SK-N-SH (cell line): Measurements from ENCODE around the gene FBXO15. TPM values are rescaled to one million over a fixed set of nuclear protein-coding genes. Genes with fewer than 3 reads are reported as not detected.

ENCODE experiments used
- CTCF ChIA-PET: fragments of 300-600, 350-600 bp; formaldehyde crosslinking; extraction: SDS; loops from one replicate; lab custom pipeline; 2021; lab: Yijun Ruan, JAX
- POLR2A ChIA-PET: fragments of 350-600 bp; sonication (Branson Sonifier 250); formaldehyde crosslinking; extraction: SDS; loops from one replicate; lab custom pipeline; 2020; ENCODE audit warnings: antibody characterized with exemption, inconsistent platforms; lab: Yijun Ruan, JAX
- DNase-seq: peaks from one replicate; pipeline ENCODE4 v3.0.0; 2012
- H2AFZ ChIP-seq: fragments of 200-600 bp; sonication (generic); 2 replicates; pipeline ENCODE4 v1.8.1; 2016; ENCODE audit warnings: antibody characterized with exemption, mild to moderate bottlenecking, low read depth
- H3F3A ChIP-seq: fragments of 200-600 bp; sonication (generic); replicated peaks from 2 replicates; pipeline ENCODE3; 2016; ENCODE audit warnings: antibody characterized with exemption, mild to moderate bottlenecking; ENCODE audit not compliant: insufficient read depth
- H3K27ac ChIP-seq, 2 experiments: fragments of 200-500 bp in 1 of 2; fragments of 200-600 bp in 1 of 2; sonication (Bioruptor generic) in 1 of 2; sonication (generic), shearing (Covaris generic) in 1 of 2; 2 replicates each; pipeline versions ENCODE4 v1.5.1 to v1.6.1; 2014 to 2016; ENCODE audit warnings: low read depth in 2 of 2, inconsistent platforms in 1 of 2, low read length in 1 of 2, mild to moderate bottlenecking in 1 of 2, mixed read lengths in 1 of 2
- H3K27me3 ChIP-seq: fragments of 200-600 bp; sonication (generic), shearing (Covaris generic); 2 replicates; pipeline ENCODE4 v1.6.1; 2016; ENCODE audit warnings: mixed run types; ENCODE audit not compliant: insufficient read depth
- H3K36me3 ChIP-seq, 2 experiments: fragments of 200-500 bp in 1 of 2; fragments of 200-600 bp in 1 of 2; sonication (Bioruptor generic) in 1 of 2; sonication (generic) in 1 of 2; replicated peaks in 1 of 2; 2 replicates each; pipeline versions ENCODE3 to v1.5.1; 2014 to 2016; ENCODE audit warnings: low read length in 1 of 2, mild to moderate bottlenecking in 1 of 2; ENCODE audit not compliant: insufficient read depth in 2 of 2, control insufficient read depth in 1 of 2
- H3K4me1 ChIP-seq, 2 experiments: fragments of 200-500 bp in 1 of 2; fragments of 200-600 bp in 1 of 2; sonication (Bioruptor generic) in 1 of 2; sonication (generic), shearing (Covaris generic) in 1 of 2; 2 replicates each; pipeline versions ENCODE4 v1.5.1 to v1.6.1; 2014 to 2016; ENCODE audit warnings: low read depth in 1 of 2, low read length in 1 of 2, mixed run types in 1 of 2; ENCODE audit not compliant: insufficient read depth in 2 of 2, control insufficient read depth in 1 of 2
- H3K4me2 ChIP-seq: fragments of 200-600 bp; sonication (generic), shearing (Covaris generic); 2 replicates; pipeline ENCODE4 v1.6.1; 2017; ENCODE audit warnings: mixed run types
- H3K4me3 ChIP-seq, 2 experiments: fragments of 200-500 bp in 1 of 2; fragments of 200-600 bp in 1 of 2; sonication (Bioruptor generic) in 1 of 2; sonication (generic), shearing (Covaris generic) in 1 of 2; 2 replicates each; pipeline versions ENCODE4 v1.5.1 to v1.8.1; 2014 to 2016; ENCODE audit warnings: low read depth in 2 of 2, inconsistent platforms in 1 of 2, low read length in 1 of 2, mild to moderate bottlenecking in 1 of 2, mixed read lengths in 1 of 2, moderate library complexity in 1 of 2
- H3K79me2 ChIP-seq: fragments of 200-600 bp; sonication (generic); 2 replicates; pipeline ENCODE4 v1.8.1; 2017; ENCODE audit warnings: mild to moderate bottlenecking; ENCODE audit not compliant: insufficient read depth
- H3K9ac ChIP-seq: fragments of 200-600 bp; sonication (generic); 2 replicates; pipeline ENCODE4 v1.6.1; 2017; ENCODE audit warnings: mixed run types
- H3K9me2 ChIP-seq: fragments of 200-600 bp; sonication (generic); 2 replicates; pipeline ENCODE4 v1.6.1; 2017; ENCODE audit warnings: mixed run types
- H3K9me3 ChIP-seq: fragments of 200-600 bp; sonication (generic); 2 replicates; pipeline ENCODE4 v1.6.1; 2017; ENCODE audit warnings: mixed run types, mild to moderate bottlenecking, moderate library complexity
- H4K20me1 ChIP-seq: fragments of 200-600 bp; sonication (generic); 2 replicates; pipeline ENCODE4 v1.6.1; 2017; ENCODE audit warnings: mild to moderate bottlenecking, mixed run types; ENCODE audit not compliant: insufficient read depth
- CTCF ChIP-seq: fragments of 200-600 bp; sonication (generic); IDR thresholded peaks from 2 replicates; pipeline ENCODE4 v1.6.1; 2017; ENCODE audit warnings: antibody characterized with exemption, mild to moderate bottlenecking, moderate library complexity
- ELF1 ChIP-seq: IDR thresholded peaks from 2 replicates; pipeline ENCODE4 v1.4.0; 2012
- EP300 ChIP-seq, 2 experiments: IDR thresholded peaks; 2 replicates each; pipeline versions ENCODE4 v1.4.0 to v1.6.1; 2012; ENCODE audit warnings: borderline replicate concordance in 1 of 2, low read depth in 1 of 2, low read length in 1 of 2
- FOSL2 ChIP-seq: IDR thresholded peaks from 2 replicates; pipeline ENCODE4 v1.4.0; 2012; ENCODE audit warnings: low read depth, mild to moderate bottlenecking, moderate library complexity, borderline replicate concordance
- GABPA ChIP-seq: IDR thresholded peaks from 2 replicates; pipeline ENCODE4 v1.4.0; 2012; ENCODE audit warnings: low read depth, mild to moderate bottlenecking
- GATA2 ChIP-seq: sonication (generic); formaldehyde crosslinking; IDR thresholded peaks from 2 replicates; pipeline ENCODE4 v1.5.0; 2020; ENCODE audit warnings: mild to moderate bottlenecking, missing genetic modification reagents
- MXI1 ChIP-seq: IDR thresholded peaks from 2 replicates; pipeline ENCODE4 v1.6.1; 2012; ENCODE audit warnings: mild to moderate bottlenecking, low read depth, low read length, improper control_type of control experiment
- NFIC ChIP-seq: IDR thresholded peaks from 2 replicates; pipeline ENCODE4 v1.4.0; 2012; ENCODE audit warnings: borderline replicate concordance
- PBX3 ChIP-seq: IDR thresholded peaks from 2 replicates; pipeline ENCODE4; 2012
- POLR2AphosphoS5 ChIP-seq: IDR thresholded peaks from 2 replicates; pipeline ENCODE4 v1.6.1; 2012; ENCODE audit warnings: low read depth, low read length
- RFX5 ChIP-seq: IDR thresholded peaks from 2 replicates; pipeline ENCODE4 v1.6.1; 2012; ENCODE audit warnings: mild to moderate bottlenecking, improper control_type of control experiment, low read length
- SIN3A ChIP-seq: IDR thresholded peaks from 2 replicates; pipeline ENCODE4 v1.6.1; 2012; ENCODE audit warnings: low read depth, mild to moderate bottlenecking, low read length, moderate library complexity, borderline replicate concordance
- SMC3 ChIP-seq: IDR thresholded peaks from 2 replicates; pipeline ENCODE4 v1.6.1; 2012; ENCODE audit warnings: low read depth, low read length, improper control_type of control experiment
- TCF12 ChIP-seq: IDR thresholded peaks from 2 replicates; pipeline ENCODE4 v1.4.0; 2012
- TEAD4 ChIP-seq: IDR thresholded peaks from 2 replicates; pipeline ENCODE4 v1.4.0; 2012; ENCODE audit warnings: mild to moderate bottlenecking, borderline replicate concordance; ENCODE audit not compliant: insufficient read depth
- WGBS: methylation state at CpG from one replicate; pipeline ENCODE4 v1.1.6; 2017; ENCODE audit warnings: low lambda C conversion rate; 5-methylcytosine and 5-hydroxymethylcytosine counted together
- polyA plus RNA-seq, 3 experiments: library from polyadenylated mRNA; depleted of rRNA; stranded (reverse); fragments of >200 nt; gene quantifications; 2 replicates each; pipeline ENCODE4 v1.2.3, GENCODE V29; 2012
- TF ChIP-seq, protein P1 (sequence below): IDR thresholded peaks from 2 replicates; pipeline ENCODE4 v1.4.0; 2012; ENCODE audit warnings: low read depth, borderline replicate concordance
- TF ChIP-seq, protein P2 (sequence below): fragments of 150-350 bp; IDR thresholded peaks from 2 replicates; pipeline ENCODE4 v1.6.1; 2016; ENCODE audit warnings: mild to moderate bottlenecking, low read depth, low read length
- TF ChIP-seq, protein P3 (sequence below): IDR thresholded peaks from 2 replicates; pipeline ENCODE4 v1.4.0; 2012; ENCODE audit warnings: low read depth, borderline replicate concordance

The FBXO15 gene
- polyA plus RNA-seq, 1 of the 3 experiments (the other 2 are of a cell fraction) = 0.62 TPM

- Histone ChIP-seq H3F3A (no peaks in the 10 kb centered on the region), H3K9ac (no peak overlapping the region), H2AFZ (no peak overlapping the region), H3K9me3 (no peaks in the 10 kb centered on the region), H3K27ac (no peak overlapping the region), H3K27me3 (peaks cover 10% of the 10 kb centered on the region), H3K4me2 (no peak overlapping the region), H3K4me3 (no peak overlapping the region), H3K36me3 (no peaks in the 10 kb centered on the region), H3K9me2 (no peaks in the 10 kb centered on the region), H3K79me2 (no peaks in the 10 kb centered on the region), H4K20me1 (no peaks in the 10 kb centered on the region), H3K4me1 (no peaks in the 10 kb centered on the region; a peak in 1 of 4 replicates)
- no peak for DNase-seq
- ChIA-PET POLR2A (no interaction called here), CTCF (no interaction called here)
- WGBS = 63% methylated on average over 8 of the region's 9 CpGs
- TF ChIP-seq EP300 (IDR thresholded peaks at IDR 0.05; ENCODE audit: borderline replicate concordance in 1 of 2, low read depth in 1 of 2, low read length in 1 of 2) (no peak), TEAD4 (no peak), SIN3A (no peak), CTCF (no peak), SMC3 (no peak), ELF1 (no peak), MXI1 (no peak), TCF12 (no peak), FOSL2 (no peak), NFIC (no peak), POLR2AphosphoS5 (no peak), GABPA (no peak), PBX3 (no peak), GATA2 (CRISPR knock-in tag) (no peak), RFX5 (no peak)
- TF ChIP-seq, protein P1, sequence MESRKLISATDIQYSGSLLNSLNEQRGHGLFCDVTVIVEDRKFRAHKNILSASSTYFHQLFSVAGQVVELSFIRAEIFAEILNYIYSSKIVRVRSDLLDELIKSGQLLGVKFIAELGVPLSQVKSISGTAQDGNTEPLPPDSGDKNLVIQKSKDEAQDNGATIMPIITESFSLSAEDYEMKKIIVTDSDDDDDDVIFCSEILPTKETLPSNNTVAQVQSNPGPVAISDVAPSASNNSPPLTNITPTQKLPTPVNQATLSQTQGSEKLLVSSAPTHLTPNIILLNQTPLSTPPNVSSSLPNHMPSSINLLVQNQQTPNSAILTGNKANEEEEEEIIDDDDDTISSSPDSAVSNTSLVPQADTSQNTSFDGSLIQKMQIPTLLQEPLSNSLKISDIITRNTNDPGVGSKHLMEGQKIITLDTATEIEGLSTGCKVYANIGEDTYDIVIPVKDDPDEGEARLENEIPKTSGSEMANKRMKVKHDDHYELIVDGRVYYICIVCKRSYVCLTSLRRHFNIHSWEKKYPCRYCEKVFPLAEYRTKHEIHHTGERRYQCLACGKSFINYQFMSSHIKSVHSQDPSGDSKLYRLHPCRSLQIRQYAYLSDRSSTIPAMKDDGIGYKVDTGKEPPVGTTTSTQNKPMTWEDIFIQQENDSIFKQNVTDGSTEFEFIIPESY = no peak
- TF ChIP-seq, protein P2, sequence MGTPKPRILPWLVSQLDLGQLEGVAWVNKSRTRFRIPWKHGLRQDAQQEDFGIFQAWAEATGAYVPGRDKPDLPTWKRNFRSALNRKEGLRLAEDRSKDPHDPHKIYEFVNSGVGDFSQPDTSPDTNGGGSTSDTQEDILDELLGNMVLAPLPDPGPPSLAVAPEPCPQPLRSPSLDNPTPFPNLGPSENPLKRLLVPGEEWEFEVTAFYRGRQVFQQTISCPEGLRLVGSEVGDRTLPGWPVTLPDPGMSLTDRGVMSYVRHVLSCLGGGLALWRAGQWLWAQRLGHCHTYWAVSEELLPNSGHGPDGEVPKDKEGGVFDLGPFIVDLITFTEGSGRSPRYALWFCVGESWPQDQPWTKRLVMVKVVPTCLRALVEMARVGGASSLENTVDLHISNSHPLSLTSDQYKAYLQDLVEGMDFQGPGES = no peak
- TF ChIP-seq, protein P3, sequence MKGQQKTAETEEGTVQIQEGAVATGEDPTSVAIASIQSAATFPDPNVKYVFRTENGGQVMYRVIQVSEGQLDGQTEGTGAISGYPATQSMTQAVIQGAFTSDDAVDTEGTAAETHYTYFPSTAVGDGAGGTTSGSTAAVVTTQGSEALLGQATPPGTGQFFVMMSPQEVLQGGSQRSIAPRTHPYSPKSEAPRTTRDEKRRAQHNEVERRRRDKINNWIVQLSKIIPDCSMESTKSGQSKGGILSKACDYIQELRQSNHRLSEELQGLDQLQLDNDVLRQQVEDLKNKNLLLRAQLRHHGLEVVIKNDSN = no peak
Measured at GRCh38 chr18:74078257-74078656, 69.4 kb downstream of the FBXO15 start.
